G401 (cell line): ENCODE results near the gene ZSWIM9. TPM values are rescaled to one million over a fixed set of nuclear protein-coding genes. Genes with fewer than 3 reads are reported as not detected.
A peak's percentile ranks its signal among the peaks of the same experiment; 100 is the strongest.

Experiments used
- DNase-seq: peaks from one replicate; pipeline ENCODE4 v3.0.0-alpha.2; 2015; ENCODE audit warnings: low spot score
- in situ Hi-C: cut with HindIII; loops from 2 replicates; pipeline ENCODE4 v1.10.0; 2016; ENCODE audit warnings: low sequenced_read_pairs, mixed read lengths
- total RNA-seq: library from RNA; depleted of rRNA; stranded (reverse); fragments of >200 nt; shearing (Covaris generic); gene quantifications from 2 replicates; pipeline ENCODE4 v1.2.3, GENCODE V29; 2014

ZSWIM9 gene
- total RNA-seq, 1 experiment from 2014 or later, result 3.6 TPM

DNA sequence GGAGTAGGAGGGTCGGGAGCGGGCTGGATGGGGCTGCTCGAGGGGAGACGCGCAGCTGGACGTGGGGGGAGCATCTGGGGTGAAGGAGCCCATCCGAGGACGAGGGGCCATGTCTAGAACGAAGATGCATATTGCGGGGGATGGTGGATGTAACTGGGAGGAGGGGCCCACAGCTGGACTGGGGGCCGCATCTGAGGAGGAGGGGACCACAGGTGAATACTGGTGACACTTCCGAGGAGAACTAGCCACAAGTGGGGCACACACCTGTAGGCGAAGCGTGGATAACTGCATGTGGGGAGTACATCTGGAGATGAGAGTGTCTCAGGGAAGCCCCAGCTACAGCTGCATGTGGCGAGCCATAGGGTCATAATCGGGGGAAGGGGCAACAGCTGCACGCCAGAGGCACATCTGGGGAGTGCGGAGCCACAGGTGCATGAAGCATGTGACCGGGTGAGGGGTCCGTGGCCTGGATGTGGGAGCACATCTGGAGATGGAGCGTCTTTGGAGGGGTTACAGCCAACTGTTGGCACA, 402 bp downstream of the ZSWIM9 start:
- no peak for DNase-seq
- in situ Hi-C loops, result no loop called here

DNA sequence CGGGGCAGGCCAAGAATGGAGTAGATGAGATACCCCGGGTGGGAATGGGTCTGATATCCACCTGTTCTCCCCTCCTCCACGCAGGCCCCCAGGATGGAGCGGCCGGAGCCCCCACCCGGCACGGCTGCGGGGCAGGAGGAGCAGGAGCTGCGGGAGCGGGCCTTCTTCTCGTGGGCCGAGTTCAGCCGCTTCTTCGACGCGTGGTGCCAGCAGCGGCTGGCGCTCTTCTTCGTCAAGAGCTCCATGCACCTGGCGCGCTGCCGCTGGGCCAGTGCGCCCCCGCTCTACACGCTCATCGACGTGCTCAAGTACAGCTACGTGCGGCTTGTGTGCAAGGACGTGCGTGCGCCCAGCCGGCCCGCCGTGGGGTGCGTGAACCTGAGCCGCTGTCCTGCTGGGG, 1.2 kb downstream of the ZSWIM9 start:
- DNase-seq, result no peak
- in situ Hi-C loops, result no loop called here

DNA sequence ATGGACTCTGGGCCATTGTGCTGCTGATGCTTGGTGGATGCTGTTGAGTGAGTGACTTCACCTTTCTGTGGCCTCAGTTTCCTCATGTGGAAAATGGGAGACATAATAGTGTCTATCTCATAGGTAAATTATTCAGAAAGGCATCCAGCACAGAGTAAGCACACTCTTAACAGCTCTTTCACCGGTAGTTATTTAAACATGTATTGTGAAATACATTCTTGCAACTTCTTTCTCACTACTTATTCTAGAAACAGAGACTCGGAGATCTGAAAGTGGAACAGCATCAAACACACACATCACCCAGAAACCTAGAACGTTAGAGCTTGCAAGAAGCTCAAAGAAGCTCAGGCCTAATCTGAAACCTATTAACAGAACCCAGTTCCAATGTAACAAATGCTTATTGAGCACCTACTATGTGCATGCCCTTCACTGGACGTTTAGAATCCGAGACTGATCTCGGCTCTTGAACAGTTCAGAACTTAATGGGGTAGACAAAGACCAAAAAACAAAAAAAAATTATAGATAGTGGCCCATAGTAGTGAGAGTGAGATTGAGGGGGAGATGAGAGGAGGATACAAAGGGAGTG, 4.1 kb downstream of the ZSWIM9 start:
- DNase-seq, result no peak
- in situ Hi-C loops, result no loop called here

DNA sequence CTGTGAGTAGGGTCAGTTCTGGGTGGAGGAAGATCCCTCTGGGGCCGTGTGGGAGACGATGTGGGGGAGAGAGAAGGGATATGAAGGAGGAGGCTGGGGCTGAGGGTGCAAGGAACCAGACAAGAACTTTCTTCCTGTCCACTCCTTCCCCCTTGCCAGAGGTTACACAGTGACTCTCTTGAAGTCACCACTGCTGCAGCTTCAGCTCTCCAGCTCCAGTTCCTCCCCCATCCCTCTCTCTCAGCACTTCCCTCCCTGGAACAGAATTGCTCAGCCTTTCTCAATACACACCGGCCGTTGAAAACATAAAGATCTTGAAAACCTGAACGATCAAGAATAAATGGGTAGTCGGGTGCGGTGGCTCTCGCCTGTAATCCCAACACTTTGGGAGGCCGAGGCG, 5.1 kb downstream of the ZSWIM9 start:
- in situ Hi-C loops, result no loop called here
- DNase-seq, result no peak

DNA sequence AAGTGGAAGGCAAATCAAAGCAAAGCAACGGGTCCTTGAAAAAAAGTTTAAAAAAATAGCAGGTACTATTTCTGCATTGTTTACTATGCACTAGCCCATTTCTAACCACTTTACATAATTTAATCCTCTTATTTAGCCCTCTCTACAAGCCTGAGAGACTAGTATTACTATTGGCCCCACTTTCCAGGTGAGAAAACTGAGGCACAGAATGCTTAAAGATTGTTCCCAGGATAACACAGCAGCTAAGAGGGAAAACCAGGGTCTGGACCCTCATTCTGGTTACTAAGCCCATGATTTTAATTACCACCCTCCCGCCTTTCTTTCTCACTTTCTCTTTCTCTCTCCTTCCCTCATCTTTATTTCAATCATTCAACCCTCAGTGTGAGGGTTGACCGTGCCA, 5.7 kb downstream of the ZSWIM9 start:
- DNase-seq, result no peak
- in situ Hi-C loops, result no loop called here

DNA sequence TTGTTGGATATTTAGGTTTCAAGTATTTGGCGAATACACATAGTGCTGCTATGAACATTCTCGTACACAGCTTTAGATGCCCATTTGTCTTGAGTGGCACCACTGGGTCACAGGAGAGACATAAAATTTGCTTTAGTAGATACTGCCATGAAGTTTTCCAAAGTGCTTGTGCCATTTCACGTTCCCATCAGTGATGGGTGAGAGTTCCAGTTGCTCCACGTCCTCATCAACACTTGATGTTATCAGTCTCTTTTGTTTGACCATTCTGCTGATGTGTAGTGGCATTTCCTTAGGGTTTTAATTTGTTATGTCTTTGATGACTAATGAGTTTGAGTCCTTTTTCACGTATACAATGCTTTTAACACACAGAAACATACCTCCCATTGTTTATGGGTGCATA, 11.0 kb downstream of the ZSWIM9 start:
- in situ Hi-C loops, result no loop called here
- no peak for DNase-seq

DNA sequence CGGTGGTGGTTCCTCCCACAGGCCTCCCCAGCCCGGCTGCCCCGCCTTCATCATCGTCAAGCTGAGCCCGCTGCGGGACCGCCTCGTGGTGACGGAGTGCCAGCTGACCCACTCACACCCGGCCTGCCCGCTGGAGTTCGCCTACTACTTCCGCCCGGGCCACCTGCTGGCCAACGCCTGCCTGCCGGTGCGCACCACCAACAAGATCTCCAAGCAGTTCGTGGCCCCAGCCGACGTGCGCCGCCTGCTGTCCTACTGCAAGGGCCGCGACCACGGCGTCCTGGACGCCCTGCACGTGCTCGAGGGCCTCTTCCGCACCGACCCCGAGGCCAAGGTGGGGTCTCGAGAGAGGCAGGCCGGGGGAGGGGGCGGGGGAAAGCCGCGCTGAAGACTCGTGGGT, 12.0 kb downstream of the ZSWIM9 start:
- in situ Hi-C loops, result no loop called here
- no peak for DNase-seq

DNA sequence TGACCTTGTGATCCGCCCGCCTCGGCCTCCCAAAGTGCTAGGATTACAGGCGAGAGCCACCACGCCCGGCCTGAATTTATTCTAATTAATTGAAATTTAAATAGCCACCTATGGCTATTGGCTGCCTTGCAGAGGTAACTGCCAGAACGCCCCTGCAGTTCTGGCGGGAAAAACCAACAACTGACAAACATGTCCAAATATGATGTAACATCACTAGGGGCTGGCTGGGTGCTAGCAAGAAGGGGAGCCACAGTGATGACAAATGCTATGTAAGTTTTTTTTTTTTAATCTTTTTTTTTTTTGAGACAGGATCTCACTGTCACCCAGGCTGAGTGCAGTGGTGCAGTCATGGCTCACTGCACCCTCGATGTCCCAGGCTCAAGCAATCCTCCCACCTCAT, 12.9 kb downstream of the ZSWIM9 start:
- in situ Hi-C loops, result no loop called here

DNA sequence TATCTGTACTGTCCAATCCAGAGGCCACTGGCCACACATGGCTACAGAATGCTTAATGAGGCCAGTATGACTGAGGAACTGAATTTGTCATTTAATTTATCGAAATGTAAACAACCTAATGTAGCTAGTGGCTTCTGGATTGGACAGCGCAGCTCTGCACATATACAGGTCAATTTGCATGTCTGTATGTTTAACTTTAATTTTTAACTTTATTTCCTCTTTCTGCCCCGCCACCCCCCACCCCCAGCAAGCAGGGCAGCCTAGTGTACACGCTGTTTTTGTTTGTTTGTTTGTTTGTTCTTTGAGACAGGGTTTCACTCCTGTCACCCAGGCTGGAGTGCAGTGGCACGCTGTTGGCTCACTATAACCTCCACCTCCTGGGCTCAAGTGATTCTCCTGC, 15.5 kb downstream of the ZSWIM9 start:
- in situ Hi-C loops, result no loop called here
- DNase-seq, result no peak

More for the DNA sequence above, 12.9 kb downstream of the ZSWIM9 start:
- no peak for DNase-seq

DNA sequence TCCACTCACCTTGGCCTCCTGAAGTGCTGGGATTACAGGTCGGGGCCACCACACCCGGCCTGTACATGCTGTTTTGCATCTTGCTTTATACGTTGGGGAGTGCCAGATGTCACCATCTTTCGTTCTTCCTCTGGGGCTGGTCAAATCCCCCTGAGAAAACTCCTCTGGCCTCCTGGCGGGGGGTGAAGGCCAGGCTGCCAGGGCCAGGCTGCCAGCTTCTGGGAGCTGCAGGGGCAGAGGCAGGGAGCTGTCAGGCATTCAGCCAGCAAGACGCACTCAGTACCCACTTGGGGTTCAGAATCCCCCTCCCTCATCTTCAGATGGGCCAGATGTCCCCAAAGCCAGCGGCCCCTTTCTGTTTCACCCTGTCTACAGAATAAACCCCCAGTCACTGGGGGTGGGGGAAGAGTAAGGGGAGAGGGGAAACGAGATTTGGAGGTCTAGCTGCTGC, 16.1 kb downstream of the ZSWIM9 start:
- in situ Hi-C loops, result no loop called here
- DNase-seq, result no peak

DNA sequence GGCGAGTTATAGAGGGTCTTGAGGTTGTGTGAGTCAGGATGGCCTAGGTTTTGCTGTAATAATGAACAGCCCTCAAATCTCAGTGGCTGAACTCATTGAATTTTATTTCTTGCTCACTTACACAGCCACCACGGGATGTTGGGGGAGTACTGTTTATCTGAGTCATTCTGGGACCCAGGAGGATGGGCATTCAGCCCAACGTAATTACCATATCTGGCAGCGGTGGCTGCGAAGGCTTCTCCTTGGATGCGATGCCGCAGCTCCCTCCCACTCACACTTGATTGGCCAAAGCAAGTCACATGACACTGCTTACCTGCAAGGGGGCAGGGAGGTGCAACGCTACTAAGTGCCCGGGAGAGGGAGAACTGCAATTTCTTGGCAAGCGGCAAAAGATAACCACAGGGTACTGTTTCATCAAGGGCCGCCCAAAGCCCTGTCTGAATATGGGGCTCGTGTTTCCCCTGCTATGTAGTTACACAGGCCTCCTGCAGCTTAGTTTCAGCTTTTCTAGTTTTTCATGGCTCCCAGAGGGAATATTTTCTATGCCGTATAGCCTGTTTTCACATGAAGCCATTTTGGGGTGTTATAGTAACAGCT, 19.9 kb downstream of the ZSWIM9 start:
- DNase-seq, result peak; percentile 96
- in situ Hi-C loops, result no loop called here

DNA sequence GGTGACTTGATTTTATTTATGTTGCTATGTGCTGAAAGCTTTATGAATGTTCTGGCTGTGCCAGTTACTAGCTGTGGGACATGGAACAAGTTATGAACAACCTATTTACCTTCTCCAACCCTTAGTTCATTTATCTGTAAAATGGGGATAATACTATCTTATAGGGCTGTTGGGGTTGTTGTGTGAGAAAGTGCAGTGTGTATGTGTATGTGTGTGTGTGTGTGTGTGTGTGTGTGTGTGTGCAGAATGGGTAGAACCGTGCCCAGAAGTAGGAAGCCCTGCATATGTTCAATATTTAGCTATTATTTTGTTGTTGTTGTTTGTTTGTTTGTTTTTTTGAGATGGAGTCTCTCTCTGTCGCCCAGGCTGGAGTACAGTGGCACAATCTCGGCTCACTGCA, 20.4 kb downstream of the ZSWIM9 start:
- in situ Hi-C loops, result no loop called here
- no peak for DNase-seq

DNA sequence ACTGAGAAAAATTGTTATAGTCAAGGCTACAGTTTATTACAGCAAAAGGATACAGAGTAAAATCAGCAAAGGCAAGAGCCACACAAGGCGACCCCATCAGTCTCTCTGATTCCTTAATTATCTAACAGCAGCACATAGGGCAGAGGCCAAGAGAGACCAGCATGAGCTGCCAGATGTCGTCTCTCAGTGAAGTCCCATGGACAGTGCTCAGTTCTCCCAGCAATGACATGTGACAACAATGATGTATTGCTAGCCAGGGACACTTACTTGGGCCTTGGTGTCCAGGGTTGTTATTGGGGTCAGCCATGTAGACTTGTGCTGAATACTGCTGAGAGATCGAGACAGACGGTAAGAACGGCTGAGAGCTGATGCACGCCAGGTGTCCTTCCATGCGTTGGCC, 22.3 kb downstream of the ZSWIM9 start:
- no peak for DNase-seq
- in situ Hi-C loops, result no loop called here

DNA sequence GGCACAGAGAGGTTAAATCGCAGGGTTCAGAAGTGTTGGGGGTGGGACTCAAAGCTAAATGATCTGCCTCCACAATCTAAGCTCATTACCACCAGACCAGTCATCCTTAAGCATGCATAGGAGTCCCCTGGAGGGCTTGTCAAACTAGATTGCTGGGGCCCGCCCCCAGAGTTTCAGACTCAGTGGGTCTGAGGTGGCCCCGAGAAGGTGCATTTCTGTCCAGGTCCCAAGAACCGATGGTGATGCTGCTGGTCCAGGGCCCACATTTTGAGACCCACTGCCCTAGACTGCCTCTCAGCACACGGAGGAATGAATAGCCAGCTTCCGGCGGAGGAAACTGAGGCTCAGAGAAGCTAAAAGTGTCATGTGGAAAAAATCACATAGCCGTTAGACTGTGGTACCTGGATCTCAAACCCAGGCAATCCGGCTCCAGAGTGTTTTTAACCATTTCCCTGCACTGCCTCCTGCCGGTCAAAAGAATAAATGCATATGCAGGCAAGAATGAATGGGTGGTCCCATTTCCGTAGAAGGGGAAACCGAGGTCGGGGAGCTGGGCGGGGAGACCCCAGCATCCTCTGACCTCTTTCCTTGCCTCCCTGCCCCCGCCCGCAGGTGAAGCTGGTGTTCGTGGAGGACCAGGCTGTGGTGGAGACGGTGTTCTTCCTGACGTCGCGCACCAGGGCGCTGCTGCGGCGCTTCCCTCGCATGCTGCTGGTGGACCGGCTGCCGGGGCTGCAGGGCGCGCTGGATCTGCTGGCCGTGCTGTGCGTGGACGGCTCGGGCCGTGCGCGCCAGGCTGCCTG, 23.8 kb downstream of the ZSWIM9 start:
- no peak for DNase-seq
- in situ Hi-C loops, result no loop called here

DNA sequence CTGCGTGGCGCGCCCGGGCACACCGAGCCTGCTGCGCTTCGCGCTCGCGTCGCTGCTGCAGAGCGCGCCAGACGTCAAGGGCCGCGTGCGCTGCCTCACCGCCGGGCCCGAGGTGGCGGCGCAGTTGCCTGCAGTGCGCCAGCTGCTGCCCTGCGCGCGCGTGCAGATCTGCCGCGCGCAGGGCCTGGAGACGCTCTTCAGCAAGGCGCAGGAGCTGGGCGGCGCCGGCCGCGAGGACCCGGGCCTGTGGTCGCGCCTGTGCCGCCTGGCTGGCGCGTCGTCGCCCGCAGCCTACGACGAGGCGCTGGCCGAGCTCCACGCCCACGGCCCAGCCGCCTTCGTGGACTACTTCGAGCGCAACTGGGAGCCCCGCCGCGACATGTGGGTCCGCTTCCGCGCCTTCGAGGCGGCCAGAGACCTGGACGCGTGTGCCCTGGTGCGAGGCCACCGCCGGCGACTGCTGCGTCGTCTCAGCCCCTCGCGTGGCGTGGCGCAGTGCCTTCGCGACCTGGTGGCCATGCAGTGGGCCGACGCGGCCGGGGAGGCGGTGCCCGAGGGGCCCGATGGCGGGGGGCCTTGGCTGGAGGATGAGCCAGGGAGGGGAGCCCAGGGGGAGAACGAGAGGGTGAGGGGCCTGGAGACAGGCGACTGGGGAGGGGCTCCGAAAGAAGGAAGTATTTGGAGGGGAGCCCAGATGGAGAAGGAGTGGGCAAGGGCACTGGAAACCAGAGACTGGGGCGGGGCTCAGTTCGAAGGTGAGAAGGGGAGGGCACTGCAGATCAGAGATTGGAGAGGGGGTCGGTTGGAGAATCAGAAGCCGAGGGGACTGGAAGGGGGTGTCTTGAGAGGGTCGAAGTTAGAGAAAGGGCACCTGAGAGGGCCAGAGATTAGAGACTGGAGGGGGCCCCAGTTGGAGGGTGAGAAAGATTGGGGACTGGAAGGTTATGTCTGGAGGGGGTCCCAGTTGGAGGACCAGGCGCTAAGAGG, 24.7 kb downstream of the ZSWIM9 start:
- in situ Hi-C loops, result no loop called here
- DNase-seq, result no peak

DNA sequence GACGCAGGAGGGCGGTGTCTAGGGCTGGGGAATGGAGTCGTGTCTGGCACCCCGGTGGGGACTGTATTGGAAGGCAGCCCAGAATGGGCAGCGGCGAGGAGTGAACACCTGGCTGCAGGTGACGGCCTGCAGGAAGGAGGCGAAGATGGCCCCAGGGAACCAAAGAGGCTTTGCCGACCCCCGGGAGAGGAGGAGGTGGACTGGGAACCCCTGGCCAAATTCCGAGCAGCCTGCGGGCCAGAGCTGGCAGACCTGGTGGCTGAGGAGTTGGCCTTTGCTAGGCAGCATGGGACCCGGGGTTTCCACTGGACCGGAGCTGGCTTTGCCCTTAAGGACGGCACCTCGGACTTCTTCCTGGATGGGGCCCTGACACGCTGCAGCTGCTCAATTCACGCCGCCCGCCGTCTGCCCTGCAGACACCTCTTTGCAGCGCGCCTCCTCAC, 25.9 kb downstream of the ZSWIM9 start:
- DNase-seq, result no peak
- in situ Hi-C loops, result no loop called here

DNA sequence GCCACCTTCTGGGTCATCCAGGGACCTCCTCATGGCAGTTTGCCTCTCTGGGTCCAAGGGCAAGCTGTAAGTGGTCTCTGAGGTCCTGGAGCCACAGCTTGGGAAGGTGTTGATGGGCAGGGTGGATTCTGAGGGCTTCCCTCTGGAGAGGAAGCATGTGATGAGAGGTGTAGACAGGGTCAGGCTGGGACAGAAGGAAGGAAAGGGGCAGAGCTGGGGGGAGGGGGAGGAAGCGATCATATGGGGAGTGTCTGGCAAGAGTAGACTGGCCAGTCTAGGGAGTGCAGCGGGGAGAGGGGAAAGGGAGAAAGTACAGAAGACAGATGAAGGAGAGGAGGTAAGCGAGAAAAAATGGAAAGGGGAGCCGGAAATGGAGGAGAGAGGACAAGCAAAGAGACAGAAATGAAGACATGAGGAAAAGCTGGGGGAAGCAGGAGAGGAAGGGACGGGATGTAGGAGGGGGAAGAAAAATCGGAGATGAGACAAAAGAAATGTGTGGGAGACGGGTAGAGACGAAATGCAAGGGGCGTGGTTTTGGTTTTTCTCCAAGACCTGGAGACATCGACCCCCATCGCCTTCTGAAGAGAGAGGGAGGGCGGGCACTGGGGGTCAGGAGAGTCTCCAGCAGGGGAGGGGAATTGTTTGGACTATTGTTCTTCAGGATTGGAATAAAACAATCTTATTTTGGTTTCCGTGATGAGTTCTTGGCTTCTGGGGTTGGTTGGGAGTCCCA, 26.6 kb downstream of the ZSWIM9 start:
- in situ Hi-C loops, result no loop called here
- DNase-seq, result no peak

DNA sequence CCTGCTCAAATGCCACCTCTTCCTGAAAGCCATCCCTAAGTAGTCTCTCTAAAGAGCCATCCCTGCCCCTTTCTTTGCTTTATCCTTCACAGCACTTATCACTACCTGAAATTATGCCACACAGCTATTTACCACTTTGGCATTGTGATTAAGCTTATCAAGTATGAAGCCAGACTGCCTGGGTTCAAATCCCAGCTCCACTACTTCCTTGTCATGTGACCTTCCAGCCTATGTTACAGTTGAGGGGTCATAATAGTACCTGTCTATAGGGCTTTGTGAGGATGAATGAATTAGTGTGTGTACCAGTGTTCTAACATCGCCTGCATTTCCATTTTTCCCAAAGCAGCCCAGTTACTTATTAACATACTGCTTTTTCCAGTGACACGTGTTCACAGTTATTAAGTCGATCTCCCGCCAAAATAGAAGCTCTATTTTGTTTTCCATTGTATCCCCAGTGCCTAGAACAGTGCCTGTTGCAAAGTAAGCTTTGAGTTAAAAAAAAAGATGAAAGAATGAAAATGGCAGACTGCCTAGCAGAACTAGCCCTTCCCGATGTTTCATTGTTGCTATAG, 32.8 kb downstream of the ZSWIM9 start:
- DNase-seq, result no peak
- in situ Hi-C loops, result no loop called here
